Upper lobe of left lung (tissue), 6 donors: ENCODE measurements around the gene ATXN1. TPM values are rescaled to one million over a fixed set of nuclear protein-coding genes. Genes with fewer than 3 reads are reported as not detected.

Source experiments
- ATAC-seq, 2 donors: fragments of 200-7000 bp; cut with Tn5 transposase; one replicate each; pipeline ENCODE4 v1.9.1; 2022; ENCODE audit warnings: mild to moderate bottlenecking in 2 of 2, moderate library complexity in 2 of 2; ENCODE audit not compliant: low FRiP score in 2 of 2
- DNase-seq, 2 donors: peaks; one replicate each; pipeline ENCODE4 v3.0.0-alpha.2; 2019 to 2020
- H3K27ac ChIP-seq, 4 donors: fragments of 200-600 bp; sonication (generic); one replicate each; pipeline ENCODE4 v1.5.1; 2016 to 2019
- H3K27me3 ChIP-seq, 4 donors: fragments of 200-600 bp; sonication (generic); one replicate each; pipeline ENCODE4 v1.5.1; 2017 to 2019
- H3K36me3 ChIP-seq, 4 donors: fragments of 200-600 bp; sonication (generic); one replicate each; pipeline ENCODE4 v1.5.1; 2016 to 2019
- H3K4me1 ChIP-seq, 4 donors: fragments of 200-600 bp; sonication (generic); one replicate each; pipeline ENCODE4 v1.5.1; 2018 to 2019
- H3K4me3 ChIP-seq, 4 donors: fragments of 200-600 bp; sonication (generic); one replicate each; pipeline ENCODE4 v1.5.1; 2017 to 2019; ENCODE audit warnings: mild to moderate bottlenecking in 2 of 4, moderate library complexity in 1 of 4
- H3K9me3 ChIP-seq, 4 donors: fragments of 200-600 bp; sonication (generic); one replicate each; pipeline ENCODE4 v1.5.1; 2018 to 2019
- EP300 ChIP-seq, 4 donors: sonication (generic); formaldehyde crosslinking; IDR thresholded peaks; one replicate each; pipeline ENCODE4 v1.5.1; 2017; ENCODE audit warnings: antibody characterized with exemption in 4 of 4, control low read depth in 2 of 4
- POLR2A ChIP-seq, 4 donors: fragments of 450-650 bp; IDR thresholded peaks; one replicate each; pipeline ENCODE4 v1.5.1; 2016 to 2017; ENCODE audit warnings: antibody characterized with exemption in 4 of 4, mild to moderate bottlenecking in 2 of 4
- POLR2AphosphoS5 ChIP-seq, 2 donors: sonication (generic); formaldehyde crosslinking; IDR thresholded peaks; one replicate each; pipeline ENCODE4 v1.5.1; 2017; ENCODE audit warnings: antibody characterized with exemption in 2 of 2
- WGBS, 2 donors: methylation state at CpG; one replicate each; pipeline ENCODE4 v1.1.5; 2017 to 2018; 5-methylcytosine and 5-hydroxymethylcytosine counted together
- total RNA-seq, 6 donors: library from RNA; depleted of rRNA in 4 of 6; stranded (reverse); fragments of >200 nt in 4 of 6; gene quantifications; one replicate each; pipeline versions ENCODE4 v1.1.0 to v1.2.1, GENCODE V29; 2016 to 2021
- TF ChIP-seq, protein P1 (sequence below), 6 experiments: fragments of 450-650 bp in 4 of 6; fragments of 200-600 bp in 2 of 6; sonication (generic) in 2 of 6; IDR thresholded peaks; one replicate each; pipeline ENCODE4 v1.5.1; 2016 to 2019; ENCODE audit warnings: antibody characterized with exemption in 6 of 6
- donor health status: DM: no; HTN: no; CAD: no; lungs with moderate emphysema.
- donor health status: DM: no; HTN: yes; CAD: no; lungs with severe emphysema.

Gene ATXN1
- total RNA-seq: 100 to 1,000 TPM in 1 of 6 donors, 10 to 100 TPM in 5; 44.2 to 106 (median 71.7) TPM

DNA sequence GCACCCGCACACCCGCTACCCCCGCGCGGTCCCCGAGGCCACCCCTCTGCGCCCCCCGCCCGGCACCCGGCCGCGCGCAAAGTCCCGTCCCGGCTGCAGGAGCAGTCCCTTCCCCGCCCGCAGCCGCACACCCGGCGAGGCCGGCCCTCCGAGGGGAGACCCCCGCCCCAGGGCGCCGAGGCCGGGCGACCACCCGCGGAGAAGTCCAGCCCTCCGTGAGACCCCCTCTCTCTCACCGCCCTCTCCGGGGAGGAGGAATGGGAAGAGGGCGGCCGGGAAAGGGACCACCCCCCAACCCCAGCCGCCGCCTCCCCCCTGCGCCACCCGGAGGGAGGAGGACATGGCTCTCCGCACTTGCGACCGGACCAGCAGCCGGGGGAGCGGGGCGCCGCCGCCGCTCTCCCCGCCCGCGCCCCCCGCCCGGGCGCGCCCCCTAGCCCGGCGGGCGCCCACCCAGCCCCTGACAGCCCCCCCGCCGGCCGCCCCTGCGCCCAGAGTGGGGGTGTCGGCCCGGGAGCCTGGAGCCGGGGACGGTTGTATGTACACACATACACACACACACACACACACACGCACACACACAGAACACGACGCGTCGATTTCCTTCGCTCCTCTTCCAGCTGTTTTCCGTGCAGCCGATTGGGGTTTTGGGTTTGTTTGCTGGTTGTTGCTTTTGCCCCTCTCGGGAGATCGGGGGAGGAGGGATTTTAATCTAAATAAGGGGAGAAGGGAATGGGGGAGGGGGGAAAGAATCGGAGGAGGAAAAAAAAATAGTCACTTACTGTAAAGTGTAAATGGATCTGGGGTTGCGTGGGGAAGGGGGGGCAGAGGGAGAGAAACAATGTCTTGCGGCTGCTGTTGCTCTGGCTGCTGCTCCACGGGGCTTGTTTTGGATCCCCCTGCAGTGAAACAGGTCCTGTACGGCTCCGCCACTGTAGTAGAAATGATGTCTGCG lies at the start of gene ATXN1:
Gene ATXN1 (minus strand): TSS at position 945 of the 955 bp plus-strand sequence.
- Histone ChIP-seq H3K9me3 (no peaks in the 10 kb centered on the region), H3K27ac (peak within 1 kb of the TSS; percentile 97 to 100 (median 98)), H3K4me1 (peaks cover 23 to 48% (median 29%) of the 10 kb centered on the region in 4 donors), H3K36me3 (no peaks in the 10 kb centered on the region), H3K27me3 (no peaks in the 10 kb centered on the region), H3K4me3 (peak within 1 kb of the TSS; percentile 56 to 96 (median 79))
- no peak for TF ChIP-seq EP300 (IDR thresholded peaks at IDR 0.05)
- no peak for TF ChIP-seq POLR2AphosphoS5 (IDR thresholded peaks at IDR 0.05)
- TF ChIP-seq, protein P1, sequence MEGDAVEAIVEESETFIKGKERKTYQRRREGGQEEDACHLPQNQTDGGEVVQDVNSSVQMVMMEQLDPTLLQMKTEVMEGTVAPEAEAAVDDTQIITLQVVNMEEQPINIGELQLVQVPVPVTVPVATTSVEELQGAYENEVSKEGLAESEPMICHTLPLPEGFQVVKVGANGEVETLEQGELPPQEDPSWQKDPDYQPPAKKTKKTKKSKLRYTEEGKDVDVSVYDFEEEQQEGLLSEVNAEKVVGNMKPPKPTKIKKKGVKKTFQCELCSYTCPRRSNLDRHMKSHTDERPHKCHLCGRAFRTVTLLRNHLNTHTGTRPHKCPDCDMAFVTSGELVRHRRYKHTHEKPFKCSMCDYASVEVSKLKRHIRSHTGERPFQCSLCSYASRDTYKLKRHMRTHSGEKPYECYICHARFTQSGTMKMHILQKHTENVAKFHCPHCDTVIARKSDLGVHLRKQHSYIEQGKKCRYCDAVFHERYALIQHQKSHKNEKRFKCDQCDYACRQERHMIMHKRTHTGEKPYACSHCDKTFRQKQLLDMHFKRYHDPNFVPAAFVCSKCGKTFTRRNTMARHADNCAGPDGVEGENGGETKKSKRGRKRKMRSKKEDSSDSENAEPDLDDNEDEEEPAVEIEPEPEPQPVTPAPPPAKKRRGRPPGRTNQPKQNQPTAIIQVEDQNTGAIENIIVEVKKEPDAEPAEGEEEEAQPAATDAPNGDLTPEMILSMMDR (IDR thresholded peaks at IDR 0.05): no peak
- TF ChIP-seq POLR2A (IDR thresholded peaks at IDR 0.05): peak in 2 of 4 donors; percentile 69 to 72
- 0 to 1% methylated on average over 19 to 22 of the region's 82 CpGs for WGBS, 2 donors
- ATAC-seq (peak; percentile 5 to 64), DNase-seq (peak in 1 of 2 donors; percentile 63)

DNA sequence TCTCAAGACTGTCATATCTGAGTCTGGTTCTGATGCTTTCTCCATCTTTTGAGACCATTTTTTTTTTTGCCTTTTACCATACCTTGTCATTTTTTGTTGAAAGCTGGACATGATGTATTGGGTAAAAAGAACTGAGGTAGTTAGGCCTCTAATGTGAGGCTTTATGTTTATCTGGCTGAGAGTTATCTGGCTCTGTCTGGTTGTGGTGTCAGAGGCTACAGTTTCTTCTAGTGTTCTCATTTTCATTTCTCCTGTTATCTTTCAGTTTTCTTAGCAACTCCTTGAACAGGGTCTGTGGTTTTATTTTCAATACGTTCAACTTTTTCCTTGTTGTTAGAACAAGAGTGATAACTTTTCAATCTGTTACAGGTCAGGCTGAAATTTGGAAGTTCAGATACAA lies 49.2 kb upstream of the ATXN1 start:
- ATAC-seq (no peak), DNase-seq (no peak)
- H3K27me3 ChIP-seq: no peaks in the 10 kb centered on the region
- H3K4me3 ChIP-seq: no peak overlapping the region
- no peaks in the 10 kb centered on the region for H3K36me3 ChIP-seq
- no peaks in the 10 kb centered on the region for H3K4me1 ChIP-seq
- peaks cover 0 to 17% (median 13%) of the 10 kb centered on the region in 4 donors for H3K9me3 ChIP-seq
- H3K27ac ChIP-seq: no peak overlapping the region
- 76 to 79% methylated on average over 1 of the region's 1 CpG for WGBS, 2 donors
- TF ChIP-seq, protein P1 (IDR thresholded peaks at IDR 0.05): no peak
- TF ChIP-seq POLR2A (IDR thresholded peaks at IDR 0.05) (no peak), EP300 (IDR thresholded peaks at IDR 0.05) (no peak), POLR2AphosphoS5 (IDR thresholded peaks at IDR 0.05) (no peak)

DNA sequence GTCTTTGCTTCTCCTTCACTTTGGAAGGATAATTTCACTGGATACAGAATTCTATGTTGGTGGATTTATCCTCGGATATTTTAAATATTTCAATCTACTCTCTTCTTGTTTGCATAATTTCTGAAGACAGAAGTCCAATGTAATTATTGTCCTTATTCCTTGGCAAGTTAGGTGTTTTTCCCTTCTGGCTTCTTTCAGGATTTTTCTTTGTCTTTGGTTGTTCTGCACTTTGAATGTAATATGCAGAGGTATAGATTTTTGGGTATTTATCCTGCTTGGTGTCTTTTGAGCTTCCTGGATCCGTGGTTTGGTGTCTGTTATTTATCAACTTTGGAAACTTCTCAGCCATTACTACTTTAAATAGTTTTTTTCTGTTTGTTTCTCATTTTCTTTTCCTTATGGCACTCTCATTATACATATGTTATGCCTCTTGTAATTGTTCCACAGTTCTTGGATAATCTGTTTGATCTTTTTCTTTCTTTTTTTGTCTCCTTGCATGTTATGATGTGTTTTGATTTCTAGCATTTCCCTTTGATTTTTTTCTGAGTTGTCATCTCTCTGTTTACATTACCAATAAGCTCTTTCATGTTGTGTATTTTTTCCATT lies 48.6 kb upstream of the ATXN1 start:
- ATAC-seq (no peak), DNase-seq (no peak)
- H3K4me3 ChIP-seq: no peak overlapping the region
- no peak overlapping the region for H3K27ac ChIP-seq
- 80 to 89% methylated on average over 2 of the region's 2 CpGs for WGBS, 2 donors
- TF ChIP-seq, protein P1 (IDR thresholded peaks at IDR 0.05): no peak
- no peak for TF ChIP-seq POLR2AphosphoS5 (IDR thresholded peaks at IDR 0.05)
- H3K36me3 ChIP-seq: no peaks in the 10 kb centered on the region
- no peaks in the 10 kb centered on the region for H3K4me1 ChIP-seq
- H3K27me3 ChIP-seq: no peaks in the 10 kb centered on the region
- peaks cover 0 to 17% (median 13%) of the 10 kb centered on the region in 4 donors for H3K9me3 ChIP-seq

DNA sequence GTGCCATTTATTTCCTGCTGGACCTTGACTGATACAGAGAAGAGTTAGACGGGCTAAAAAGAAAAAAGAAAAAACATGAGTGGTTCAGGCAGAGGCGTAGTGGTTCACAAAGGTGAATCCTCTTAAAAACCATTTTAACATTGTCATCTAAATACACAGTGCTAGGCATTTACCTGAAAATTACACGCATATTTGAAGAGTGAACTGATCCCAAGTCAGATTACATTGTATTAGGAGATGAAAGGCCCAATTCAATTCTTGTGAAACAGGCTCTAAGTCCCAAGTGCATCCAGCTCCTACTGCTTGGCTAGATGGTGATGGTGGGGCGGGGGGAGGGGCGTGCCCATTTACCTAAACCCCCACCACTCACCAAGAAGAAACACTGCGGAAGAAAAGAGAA lies 46.7 kb upstream of the ATXN1 start:
- Histone ChIP-seq H3K36me3 (no peaks in the 10 kb centered on the region), H3K4me3 (no peak overlapping the region), H3K27ac (no peak overlapping the region), H3K4me1 (no peaks in the 10 kb centered on the region), H3K27me3 (no peaks in the 10 kb centered on the region), H3K9me3 (peaks cover 0 to 15% (median 10%) of the 10 kb centered on the region in 4 donors)
- DNase-seq (no peak), ATAC-seq (no peak)
- TF ChIP-seq POLR2AphosphoS5 (IDR thresholded peaks at IDR 0.05) (no peak), EP300 (IDR thresholded peaks at IDR 0.05) (no peak)
- 93 to 94% methylated on average over 6 of the region's 6 CpGs for WGBS, 2 donors

DNA sequence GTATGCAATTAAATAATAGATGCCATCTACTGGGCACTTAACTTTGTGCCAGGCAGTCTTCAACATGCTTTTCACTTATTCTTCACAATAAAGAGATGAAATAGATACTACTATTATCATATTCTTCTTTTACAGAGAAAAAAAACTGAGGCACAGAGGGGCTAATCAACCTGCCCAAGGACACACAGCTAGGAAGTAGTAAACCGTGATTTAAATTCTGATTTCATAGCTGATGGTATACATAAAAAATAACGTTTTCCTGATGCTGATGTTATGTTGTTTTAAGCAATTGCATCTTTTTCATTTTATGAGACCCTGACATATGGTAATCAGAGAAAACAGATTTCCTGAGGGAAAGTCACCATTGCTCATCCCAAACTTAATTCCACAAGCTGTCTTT lies 45.1 kb upstream of the ATXN1 start:
- 72 to 84% methylated on average over 2 of the region's 2 CpGs for WGBS, 2 donors
- H3K4me3 ChIP-seq: no peak overlapping the region

More for the DNA sequence above, 45.1 kb upstream of the ATXN1 start:
- no peaks in the 10 kb centered on the region for H3K27me3 ChIP-seq
- no peaks in the 10 kb centered on the region for H3K36me3 ChIP-seq
- peaks cover 0 to 8% (median 0%) of the 10 kb centered on the region in 4 donors for H3K9me3 ChIP-seq
- ATAC-seq (no peak), DNase-seq (no peak)
- H3K4me1 ChIP-seq: no peaks in the 10 kb centered on the region
- TF ChIP-seq, protein P1 (IDR thresholded peaks at IDR 0.05): no peak
- no peak for TF ChIP-seq POLR2AphosphoS5 (IDR thresholded peaks at IDR 0.05)
- no peak for TF ChIP-seq EP300 (IDR thresholded peaks at IDR 0.05)
- no peak for TF ChIP-seq POLR2A (IDR thresholded peaks at IDR 0.05)
- no peak overlapping the region for H3K27ac ChIP-seq
